Measurements from ENCODE around the gene RAB20. TPM values are rescaled to one million over a fixed set of nuclear protein-coding genes. Genes with fewer than 3 reads are reported as not detected.

Gene RAB20
- total RNA-seq, 1 donor from 2014 or later = 17.7 TPM

- H3K27ac ChIP-seq = no peak overlapping the region
- intact Hi-C loops (cut with DNase I) = no loop called here
- no peaks in the 10 kb centered on the region for H3K9me3 ChIP-seq
- no peak for DNase-seq (ENCODE audit: low spot score in 2 of 2)
- H3K36me3 ChIP-seq = peaks cover 81 to 87% of the 10 kb centered on the region in 2 donors
- no peak for TF ChIP-seq CTCF (IDR thresholded peaks at IDR 0.05)
- no peaks in the 10 kb centered on the region for H3K27me3 ChIP-seq
- peaks cover 0 to 4% of the 10 kb centered on the region in 2 donors for H3K4me1 ChIP-seq
- H3K4me3 ChIP-seq = no peak overlapping the region
Measured at GRCh38 chr13:110484290-110485048, 77.1 kb downstream of the RAB20 start.

GRCh38 chr13:110483386-110483968 is 78.0 kb downstream of the RAB20 start:
- no peak for DNase-seq (ENCODE audit: low spot score in 2 of 2)
- H3K36me3 ChIP-seq = peaks cover 81 to 86% of the 10 kb centered on the region in 2 donors
- no peak for TF ChIP-seq CTCF (IDR thresholded peaks at IDR 0.05)
- H3K4me1 ChIP-seq = peaks cover 4 to 8% of the 10 kb centered on the region in 2 donors
- H3K9me3 ChIP-seq = no peaks in the 10 kb centered on the region
- intact Hi-C loops (cut with DNase I) = no loop called here
- H3K27me3 ChIP-seq = no peaks in the 10 kb centered on the region
- H3K4me3 ChIP-seq = no peak overlapping the region
- H3K27ac ChIP-seq = peak overlapping the region in 1 of 2 donors; percentile 34

DNA sequence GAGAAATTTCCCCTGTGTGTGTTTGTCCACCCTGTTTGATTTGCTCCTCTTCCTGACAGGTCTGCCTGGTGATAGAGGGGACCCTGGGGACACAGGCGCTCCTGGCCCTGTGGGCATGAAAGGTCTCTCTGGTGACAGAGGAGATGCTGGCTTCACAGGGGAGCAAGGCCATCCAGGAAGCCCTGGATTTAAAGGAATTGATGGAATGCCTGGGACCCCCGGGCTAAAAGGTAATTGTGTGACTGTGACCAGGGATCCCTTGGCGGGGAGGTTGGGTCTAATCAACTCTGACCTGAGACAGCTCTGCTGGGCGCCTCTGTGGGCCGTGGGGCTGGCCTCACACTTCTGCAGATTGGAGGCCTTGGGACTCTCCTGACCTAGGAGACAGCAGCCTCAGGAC is 81.4 kb downstream of the RAB20 start:
- H3K36me3 ChIP-seq = peaks cover 81 to 88% of the 10 kb centered on the region in 2 donors
- DNase-seq (ENCODE audit: low spot score in 2 of 2) = no peak
- H3K27me3 ChIP-seq = no peaks in the 10 kb centered on the region
- H3K27ac ChIP-seq = peak overlapping the region; percentile 61 to 66
- intact Hi-C loops (cut with DNase I) = no loop called here
- peaks cover 4 to 8% of the 10 kb centered on the region in 2 donors for H3K4me1 ChIP-seq
- no peak for TF ChIP-seq CTCF (IDR thresholded peaks at IDR 0.05)
- H3K9me3 ChIP-seq = no peaks in the 10 kb centered on the region
- no peak overlapping the region for H3K4me3 ChIP-seq

DNA sequence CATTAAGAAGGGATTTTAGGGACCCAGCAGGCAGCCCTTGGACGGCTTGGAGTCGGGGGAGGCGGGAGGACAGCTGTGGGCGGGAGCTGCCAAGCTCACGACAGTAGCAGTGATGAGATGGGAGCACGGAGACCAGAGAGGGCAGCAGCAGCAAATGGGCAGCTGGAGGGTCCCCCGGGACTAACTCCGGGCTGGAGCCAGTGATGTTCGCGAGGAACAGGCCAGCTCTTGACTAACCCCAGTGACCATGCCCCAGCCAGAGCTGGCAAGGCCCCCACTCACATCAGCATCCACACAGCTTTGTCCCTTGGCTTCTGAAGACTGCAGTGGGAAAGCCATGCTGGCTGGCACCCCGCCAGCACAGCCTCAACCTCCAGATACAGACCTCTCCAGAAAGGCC is 81.9 kb downstream of the RAB20 start:
- no peak for TF ChIP-seq CTCF (IDR thresholded peaks at IDR 0.05)
- Histone ChIP-seq H3K27me3 (no peaks in the 10 kb centered on the region), H3K4me1 (peaks cover 4 to 8% of the 10 kb centered on the region in 2 donors), H3K4me3 (no peak overlapping the region), H3K27ac (peak overlapping the region; percentile 61 to 66), H3K9me3 (no peaks in the 10 kb centered on the region), H3K36me3 (peaks cover 81 to 88% of the 10 kb centered on the region in 2 donors)
- intact Hi-C loops (cut with DNase I) = no loop called here
- DNase-seq (ENCODE audit: low spot score in 2 of 2) = peak in 1 of 2 donors; percentile 76

DNA sequence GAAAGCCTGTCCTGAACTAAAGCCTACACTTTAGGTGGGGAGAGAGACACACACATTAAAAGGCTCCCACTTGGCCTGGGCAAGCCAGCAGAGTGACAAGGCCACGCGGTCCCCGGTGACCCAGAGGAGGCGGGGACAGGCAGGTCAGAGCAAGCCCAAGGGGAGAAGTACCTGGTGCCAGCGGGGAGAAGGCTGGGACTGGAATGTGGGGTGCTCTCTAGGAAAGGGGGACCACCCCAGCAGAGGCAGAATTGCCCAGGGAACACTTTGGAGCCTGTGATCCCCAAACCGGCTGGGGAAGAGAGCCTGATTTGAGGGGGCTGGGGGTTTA is 82.3 kb downstream of the RAB20 start:
- H3K4me1 ChIP-seq = peaks cover 4 to 8% of the 10 kb centered on the region in 2 donors
- intact Hi-C loops (cut with DNase I) = no loop called here
- peak overlapping the region; percentile 61 to 66 for H3K27ac ChIP-seq

More for the DNA sequence above, 82.3 kb downstream of the RAB20 start:
- no peaks in the 10 kb centered on the region for H3K9me3 ChIP-seq
- no peak for TF ChIP-seq CTCF (IDR thresholded peaks at IDR 0.05)
- no peak overlapping the region for H3K4me3 ChIP-seq
- DNase-seq (ENCODE audit: low spot score in 2 of 2) = no peak
- peaks cover 81 to 88% of the 10 kb centered on the region in 2 donors for H3K36me3 ChIP-seq
- H3K27me3 ChIP-seq = no peaks in the 10 kb centered on the region
